ENCODE results near the gene NOP53. TPM values are rescaled to one million over a fixed set of nuclear protein-coding genes. Genes with fewer than 3 reads are reported as not detected.
"Not testable (repeated sequence)": the region's sequence is repeated elsewhere in the genome, so short reads cannot be mapped to it uniquely, and the experiment has no call there.

The NOP53 gene
- total RNA-seq, 1 donor from 2014 or later, result 89.9 TPM

- FAIRE-seq (no peak), DNase-seq (ENCODE audit: low read depth) (no peak)
- no peak overlapping the region for H3K9ac ChIP-seq (ENCODE audit: low read length)
- Mint-ChIP-seq H3K27me3 (ENCODE audit: low read depth, unreplicated experiment) (no peaks in the 10 kb centered on the region), H3K27ac (ENCODE audit: unreplicated experiment) (no peak overlapping the region), H3K4me3 (ENCODE audit: unreplicated experiment) (peak overlapping the region; percentile 64), H3K9me3 (ENCODE audit: unreplicated experiment) (no peaks in the 10 kb centered on the region), H3K4me1 (ENCODE audit: low read depth, unreplicated experiment) (peaks cover 9% of the 10 kb centered on the region), H3K36me3 (ENCODE audit: low read depth, unreplicated experiment) (peaks cover 6% of the 10 kb centered on the region)
- no peak overlapping the region for H2AFZ ChIP-seq (ENCODE audit: low read depth, low read length)
- no peak overlapping the region for H3K4me2 ChIP-seq (ENCODE audit: low read length)
- TF ChIP-seq CTCF (IDR thresholded peaks at IDR 0.05; ENCODE audit: insufficient read depth, low read depth, low read length), result no peak
- TF ChIP-seq EZH2 (IDR thresholded peaks at IDR 0.05; ENCODE audit: insufficient read depth, low read length), result no peak
- peaks cover 37% of the 10 kb centered on the region for H3K79me2 ChIP-seq (ENCODE audit: insufficient read depth, low read length)
- H3K36me3 ChIP-seq (ENCODE audit: insufficient read depth, low read length), result peaks cover 6% of the 10 kb centered on the region
- peaks cover 25% of the 10 kb centered on the region for H4K20me1 ChIP-seq (ENCODE audit: insufficient read depth, low read length)
- no peaks in the 10 kb centered on the region for H3K9me3 ChIP-seq (ENCODE audit: insufficient read depth, low read depth, low read length)
- peaks cover 14% of the 10 kb centered on the region for H3K4me1 ChIP-seq (ENCODE audit: insufficient read depth, low read length)
- H3K27me3 ChIP-seq (ENCODE audit: insufficient read depth, low read length), result no peaks in the 10 kb centered on the region
- H3K27ac ChIP-seq (ENCODE audit: low read depth, low read length), result no peak overlapping the region
- no peak overlapping the region for H3K4me3 ChIP-seq (ENCODE audit: insufficient read depth, low read depth, low read length)
These were observed 31.2 kb downstream of the NOP53 start for GRCh38 chr19:47776568-47776967.

- peak overlapping the region; percentile 98 for H3K9ac ChIP-seq (ENCODE audit: low read length)
- H3K36me3 ChIP-seq (ENCODE audit: insufficient read depth, low read length); H3K27ac ChIP-seq (ENCODE audit: low read depth, low read length); H3K9me3 Mint-ChIP-seq (ENCODE audit: unreplicated experiment); FAIRE-seq; H3K9me3 ChIP-seq (ENCODE audit: insufficient read depth, low read depth, low read length); H3K27me3 ChIP-seq (ENCODE audit: insufficient read depth, low read length); DNase-seq (ENCODE audit: low read depth); H3K27me3 Mint-ChIP-seq (ENCODE audit: low read depth, unreplicated experiment): not testable (repeated sequence)
- peaks cover 40% of the 10 kb centered on the region for H3K79me2 ChIP-seq (ENCODE audit: insufficient read depth, low read length)
- Mint-ChIP-seq H3K36me3 (ENCODE audit: low read depth, unreplicated experiment) (peaks cover 13% of the 10 kb centered on the region), H3K4me3 (ENCODE audit: unreplicated experiment) (peak overlapping the region; percentile 96), H3K4me1 (ENCODE audit: low read depth, unreplicated experiment) (peaks cover 12% of the 10 kb centered on the region), H3K27ac (ENCODE audit: unreplicated experiment) (peak overlapping the region; percentile 93)
- H4K20me1 ChIP-seq (ENCODE audit: insufficient read depth, low read length), result peaks cover 34% of the 10 kb centered on the region
- H3K4me1 ChIP-seq (ENCODE audit: insufficient read depth, low read length), result peaks cover 14% of the 10 kb centered on the region
- H2AFZ ChIP-seq (ENCODE audit: low read depth, low read length), result peak overlapping the region; percentile 99
- H3K4me3 ChIP-seq (ENCODE audit: insufficient read depth, low read depth, low read length), result peak overlapping the region; percentile 80
- peak overlapping the region; percentile 88 for H3K4me2 ChIP-seq (ENCODE audit: low read length)
These were observed 32.1 kb downstream of the NOP53 start for GRCh38 chr19:47777245-47778048.

- peaks cover 12% of the 10 kb centered on the region for H3K4me1 Mint-ChIP-seq (ENCODE audit: low read depth, unreplicated experiment)
- FAIRE-seq (no peak), DNase-seq (ENCODE audit: low read depth) (peak; percentile 58)
- H3K36me3 Mint-ChIP-seq (ENCODE audit: low read depth, unreplicated experiment), result peaks cover 17% of the 10 kb centered on the region
- peak within 1 kb of the TSS; percentile 80 for H3K4me3 ChIP-seq (ENCODE audit: insufficient read depth, low read depth, low read length)
- H3K9me3 Mint-ChIP-seq (ENCODE audit: unreplicated experiment), result no peaks in the 10 kb centered on the region
- H3K9me3 ChIP-seq (ENCODE audit: insufficient read depth, low read depth, low read length), result no peaks in the 10 kb centered on the region
- peaks cover 40% of the 10 kb centered on the region for H3K79me2 ChIP-seq (ENCODE audit: insufficient read depth, low read length)
- peak within 1 kb of the TSS; percentile 93 for H3K27ac Mint-ChIP-seq (ENCODE audit: unreplicated experiment)
- peak within 1 kb of the TSS; percentile 98 for H3K9ac ChIP-seq (ENCODE audit: low read length)
- H3K27ac ChIP-seq (ENCODE audit: low read depth, low read length), result peak within 1 kb of the TSS; percentile 98
- peak within 1 kb of the TSS; percentile 99 for H2AFZ ChIP-seq (ENCODE audit: low read depth, low read length)
- H4K20me1 ChIP-seq (ENCODE audit: insufficient read depth, low read length), result peaks cover 40% of the 10 kb centered on the region
- H3K36me3 ChIP-seq (ENCODE audit: insufficient read depth, low read length), result peaks cover 6% of the 10 kb centered on the region
- no peaks in the 10 kb centered on the region for H3K27me3 Mint-ChIP-seq (ENCODE audit: low read depth, unreplicated experiment)
- H3K4me1 ChIP-seq (ENCODE audit: insufficient read depth, low read length), result peaks cover 14% of the 10 kb centered on the region
- H3K4me3 Mint-ChIP-seq (ENCODE audit: unreplicated experiment), result peak within 1 kb of the TSS; percentile 96
- no peaks in the 10 kb centered on the region for H3K27me3 ChIP-seq (ENCODE audit: insufficient read depth, low read length)
- TF ChIP-seq EZH2 (IDR thresholded peaks at IDR 0.05; ENCODE audit: insufficient read depth, low read length), result no peak
- TF ChIP-seq CTCF (IDR thresholded peaks at IDR 0.05; ENCODE audit: insufficient read depth, low read depth, low read length), result no peak
- peak within 1 kb of the TSS; percentile 88 for H3K4me2 ChIP-seq (ENCODE audit: low read length)
These were observed 33.0 kb downstream of the NOP53 start, which contains the start of gene SELENOW for GRCh38 chr19:47778049-47778953. SELENOW (plus strand) TSS chr19:47778703; CDS start chr19:47778786, 83 bp downstream.

Data from astrocyte (in vitro differentiated cells and primary cell).